ENCODE results near the gene ZNF532. TPM values are rescaled to one million over a fixed set of nuclear protein-coding genes. Genes with fewer than 3 reads are reported as not detected.

ZNF532 gene
- total RNA-seq, 1 experiment from 2014 or later, result 21.1 TPM

DNA sequence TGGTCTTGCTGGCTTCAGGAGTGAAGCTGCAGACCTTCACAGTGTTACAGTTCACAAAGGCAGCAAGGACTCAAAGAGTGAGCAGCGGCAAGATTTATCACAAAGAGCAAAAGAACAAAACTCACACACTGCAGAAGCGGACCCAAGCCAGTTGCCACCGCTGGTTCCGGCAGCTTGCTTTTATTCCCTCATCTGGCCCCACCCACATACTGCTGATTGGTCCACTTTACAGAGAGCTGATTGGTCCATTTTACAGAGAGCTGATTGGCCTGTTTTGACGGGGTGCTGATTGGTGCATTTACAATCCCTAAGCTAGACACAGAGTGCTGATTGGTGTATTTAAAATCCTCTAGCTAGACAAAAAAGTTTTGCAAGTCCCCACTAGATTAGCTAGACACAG, 37.2 kb upstream of the ZNF532 start:
- no peak overlapping the region for H3K4me3 ChIP-seq
- H3K9me2 ChIP-seq (ENCODE audit: insufficient read depth), result no peaks in the 10 kb centered on the region
- no peak for TF ChIP-seq EZH2 (IDR thresholded peaks at IDR 0.05; ENCODE audit: low read depth)
- TF ChIP-seq, protein P1, sequence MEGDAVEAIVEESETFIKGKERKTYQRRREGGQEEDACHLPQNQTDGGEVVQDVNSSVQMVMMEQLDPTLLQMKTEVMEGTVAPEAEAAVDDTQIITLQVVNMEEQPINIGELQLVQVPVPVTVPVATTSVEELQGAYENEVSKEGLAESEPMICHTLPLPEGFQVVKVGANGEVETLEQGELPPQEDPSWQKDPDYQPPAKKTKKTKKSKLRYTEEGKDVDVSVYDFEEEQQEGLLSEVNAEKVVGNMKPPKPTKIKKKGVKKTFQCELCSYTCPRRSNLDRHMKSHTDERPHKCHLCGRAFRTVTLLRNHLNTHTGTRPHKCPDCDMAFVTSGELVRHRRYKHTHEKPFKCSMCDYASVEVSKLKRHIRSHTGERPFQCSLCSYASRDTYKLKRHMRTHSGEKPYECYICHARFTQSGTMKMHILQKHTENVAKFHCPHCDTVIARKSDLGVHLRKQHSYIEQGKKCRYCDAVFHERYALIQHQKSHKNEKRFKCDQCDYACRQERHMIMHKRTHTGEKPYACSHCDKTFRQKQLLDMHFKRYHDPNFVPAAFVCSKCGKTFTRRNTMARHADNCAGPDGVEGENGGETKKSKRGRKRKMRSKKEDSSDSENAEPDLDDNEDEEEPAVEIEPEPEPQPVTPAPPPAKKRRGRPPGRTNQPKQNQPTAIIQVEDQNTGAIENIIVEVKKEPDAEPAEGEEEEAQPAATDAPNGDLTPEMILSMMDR (conservative IDR thresholded peaks at IDR 0.05), result no peak
- BruUV-seq (replicated peaks), result no TSS peak
- intact Hi-C loops (cut with micrococcal nuclease; ENCODE audit: unreplicated experiment), result no loop called here
- H3K27ac ChIP-seq, result no peak overlapping the region
- ChIA-PET POLR2A (ENCODE audit: unreplicated experiment) (no interaction called here), CTCF (no interaction called here)
- H3K4me2 ChIP-seq, result no peak overlapping the region
- no peak for DNase-seq
- H3K9me3 ChIP-seq (ENCODE audit: insufficient read depth, low read depth), result no peaks in the 10 kb centered on the region
- H3K4me1 ChIP-seq (replicated peaks; ENCODE audit: insufficient read depth), result peaks cover 7% of the 10 kb centered on the region
- no peaks in the 10 kb centered on the region for H3K79me2 ChIP-seq (ENCODE audit: low read depth)
- H4K20me1 ChIP-seq (ENCODE audit: insufficient read depth), result no peaks in the 10 kb centered on the region
- H3F3A ChIP-seq (ENCODE audit: insufficient read depth, low read depth), result no peaks in the 10 kb centered on the region
- H3K27me3 ChIP-seq (ENCODE audit: insufficient read depth, low read depth), result no peaks in the 10 kb centered on the region
- H2AFZ ChIP-seq, result no peak overlapping the region
- no peaks in the 10 kb centered on the region for H3K36me3 ChIP-seq (ENCODE audit: low read depth)

DNA sequence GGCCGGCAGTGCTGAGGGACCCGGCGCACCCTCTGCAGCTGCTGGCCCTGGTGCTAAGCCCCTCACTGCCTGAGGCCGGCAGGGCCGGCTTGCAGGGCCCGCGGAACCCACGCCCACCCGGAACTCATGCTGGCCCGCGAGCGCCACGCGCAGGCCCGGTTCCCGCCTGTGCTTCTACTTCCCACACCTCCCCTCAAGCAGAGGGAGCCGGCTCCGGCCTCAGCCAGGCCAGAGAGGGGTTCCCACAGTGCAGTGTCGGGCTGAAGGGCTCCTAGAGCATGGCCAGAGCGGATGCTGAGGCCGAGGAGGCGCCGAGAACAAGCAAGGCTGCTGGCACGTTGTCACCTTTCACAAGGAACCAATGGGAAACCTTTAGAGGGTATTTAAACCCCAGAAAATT, 36.8 kb upstream of the ZNF532 start:
- DNase-seq, result no peak
- Histone ChIP-seq H4K20me1 (ENCODE audit: insufficient read depth) (no peaks in the 10 kb centered on the region), H3K4me1 (replicated peaks; ENCODE audit: insufficient read depth) (peaks cover 7% of the 10 kb centered on the region), H3K4me2 (no peak overlapping the region), H3K9me3 (ENCODE audit: insufficient read depth, low read depth) (no peaks in the 10 kb centered on the region), H3K79me2 (ENCODE audit: low read depth) (no peaks in the 10 kb centered on the region), H3K36me3 (ENCODE audit: low read depth) (no peaks in the 10 kb centered on the region), H3K27me3 (ENCODE audit: insufficient read depth, low read depth) (no peaks in the 10 kb centered on the region), H3K27ac (no peak overlapping the region), H3K4me3 (no peak overlapping the region), H3F3A (ENCODE audit: insufficient read depth, low read depth) (no peaks in the 10 kb centered on the region), H3K9me2 (ENCODE audit: insufficient read depth) (no peaks in the 10 kb centered on the region), H2AFZ (no peak overlapping the region)
- ChIA-PET POLR2A (ENCODE audit: unreplicated experiment) (no interaction called here), CTCF (no interaction called here)
- TF ChIP-seq EZH2 (IDR thresholded peaks at IDR 0.05; ENCODE audit: low read depth), result no peak
- TF ChIP-seq, protein P1 (conservative IDR thresholded peaks at IDR 0.05), result no peak
- intact Hi-C loops (cut with micrococcal nuclease; ENCODE audit: unreplicated experiment), result no loop called here
- no TSS peak for BruUV-seq (replicated peaks)

DNA sequence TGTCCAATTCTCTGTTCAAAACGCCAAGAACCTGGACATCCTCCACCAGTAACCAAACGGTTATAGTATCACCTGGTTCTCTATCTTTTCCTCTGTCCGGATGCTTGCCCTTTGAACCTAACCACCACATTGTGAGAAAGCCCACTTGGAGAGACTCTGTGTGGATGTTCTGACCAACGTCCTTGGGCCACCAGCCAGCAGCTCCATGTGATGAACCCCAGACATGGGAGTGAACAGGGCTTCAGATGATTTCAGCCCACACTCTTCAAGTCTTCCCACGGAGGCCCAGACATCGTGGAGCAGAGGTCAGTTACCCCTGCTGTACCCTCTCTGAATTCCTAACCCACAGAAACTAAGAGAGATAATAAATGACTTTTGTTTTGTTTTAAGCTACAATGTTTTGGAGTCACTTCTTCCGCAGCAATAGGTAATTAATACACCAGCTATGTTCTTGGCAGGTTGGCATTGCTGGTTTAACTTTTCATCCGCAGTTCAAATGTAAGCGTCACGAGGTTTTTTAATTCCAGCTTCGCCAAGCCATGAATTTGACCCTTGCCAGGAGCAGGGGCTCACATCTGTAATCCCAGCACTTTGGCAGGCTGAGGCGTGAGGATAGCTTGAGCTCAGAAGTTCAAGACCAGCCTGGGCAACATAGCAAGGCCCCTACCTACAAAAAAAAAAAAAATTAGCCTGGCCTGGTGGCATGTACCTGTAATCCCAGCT, 36.1 kb upstream of the ZNF532 start:
- H3K79me2 ChIP-seq (ENCODE audit: low read depth), result no peaks in the 10 kb centered on the region
- H3K27me3 ChIP-seq (ENCODE audit: insufficient read depth, low read depth), result no peaks in the 10 kb centered on the region
- DNase-seq, result no peak
- intact Hi-C loops (cut with micrococcal nuclease; ENCODE audit: unreplicated experiment), result no loop called here
- no peak overlapping the region for H2AFZ ChIP-seq
- no peaks in the 10 kb centered on the region for H3K9me3 ChIP-seq (ENCODE audit: insufficient read depth, low read depth)
- CTCF ChIA-PET, result no interaction called here
- POLR2A ChIA-PET (ENCODE audit: unreplicated experiment), result no interaction called here
- no peak overlapping the region for H3K4me3 ChIP-seq
- no peaks in the 10 kb centered on the region for H3K9me2 ChIP-seq (ENCODE audit: insufficient read depth)
- H3K36me3 ChIP-seq (ENCODE audit: low read depth), result no peaks in the 10 kb centered on the region
- no peaks in the 10 kb centered on the region for H4K20me1 ChIP-seq (ENCODE audit: insufficient read depth)
- no TSS peak for BruUV-seq (replicated peaks)
- H3K4me1 ChIP-seq (replicated peaks; ENCODE audit: insufficient read depth), result peaks cover 7% of the 10 kb centered on the region
- no peak for TF ChIP-seq EZH2 (IDR thresholded peaks at IDR 0.05; ENCODE audit: low read depth)
- TF ChIP-seq, protein P1 (conservative IDR thresholded peaks at IDR 0.05), result no peak
- no peaks in the 10 kb centered on the region for H3F3A ChIP-seq (ENCODE audit: insufficient read depth, low read depth)
- H3K27ac ChIP-seq, result no peak overlapping the region
- no peak overlapping the region for H3K4me2 ChIP-seq
